Hippocampal formation (tissue), 2 donors: ENCODE measurements around the gene HEPN1.

Experiments used
- DNase-seq, 2 donors: peaks; one replicate each; lab custom pipeline; 2025; lab: John Stamatoyannopoulos, UW

The HEPN1 gene

GRCh38 chr11:124884869-124885479 is 34.1 kb upstream of the HEPN1 start:
- DNase-seq, result no peak

GRCh38 chr11:124886476-124886875 is 32.6 kb upstream of the HEPN1 start:
- no peak for DNase-seq

- DNase-seq, result no peak
These were observed 31.9 kb upstream of the HEPN1 start for GRCh38 chr11:124886978-124887666.

DNA sequence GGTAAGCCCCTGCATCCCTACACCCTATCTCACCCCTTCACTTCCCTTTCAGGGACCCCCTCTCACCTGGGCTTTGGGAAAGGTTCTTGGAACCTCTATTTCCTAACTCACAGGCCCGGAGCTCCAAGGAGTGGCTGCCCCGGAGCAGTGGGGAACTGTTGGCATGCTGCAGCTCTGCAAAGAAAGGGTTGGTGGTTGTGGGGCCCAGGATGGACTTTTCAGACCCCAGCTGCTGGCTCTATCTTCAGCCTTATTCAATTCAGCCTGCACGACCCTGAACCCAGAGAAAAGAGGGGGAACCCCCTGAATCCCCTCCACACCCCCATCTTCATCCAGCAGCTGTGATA is 31.4 kb upstream of the HEPN1 start:
- no peak for DNase-seq

- no peak for DNase-seq
These were observed 29.6 kb upstream of the HEPN1 start for GRCh38 chr11:124889191-124890091.

DNA sequence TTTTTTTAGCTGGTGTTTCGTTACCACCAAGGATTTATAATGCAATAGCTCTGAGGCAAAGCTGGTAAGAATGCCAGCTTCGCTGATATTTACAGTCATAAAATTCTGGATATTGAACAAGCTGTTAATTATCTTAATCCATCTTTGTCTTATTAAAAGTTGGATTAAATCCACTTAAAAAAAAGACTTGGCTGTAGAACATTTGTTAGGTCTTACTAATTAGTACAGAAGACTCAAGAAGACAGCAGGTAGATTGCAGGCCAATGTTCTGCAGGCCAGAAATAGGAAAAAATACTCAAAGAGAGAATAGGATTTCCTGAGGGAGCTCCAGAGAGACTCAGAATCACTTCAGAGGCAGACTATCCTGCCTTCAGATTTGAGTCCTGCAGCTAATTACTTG is 28.9 kb upstream of the HEPN1 start:
- DNase-seq, result no peak

DNA sequence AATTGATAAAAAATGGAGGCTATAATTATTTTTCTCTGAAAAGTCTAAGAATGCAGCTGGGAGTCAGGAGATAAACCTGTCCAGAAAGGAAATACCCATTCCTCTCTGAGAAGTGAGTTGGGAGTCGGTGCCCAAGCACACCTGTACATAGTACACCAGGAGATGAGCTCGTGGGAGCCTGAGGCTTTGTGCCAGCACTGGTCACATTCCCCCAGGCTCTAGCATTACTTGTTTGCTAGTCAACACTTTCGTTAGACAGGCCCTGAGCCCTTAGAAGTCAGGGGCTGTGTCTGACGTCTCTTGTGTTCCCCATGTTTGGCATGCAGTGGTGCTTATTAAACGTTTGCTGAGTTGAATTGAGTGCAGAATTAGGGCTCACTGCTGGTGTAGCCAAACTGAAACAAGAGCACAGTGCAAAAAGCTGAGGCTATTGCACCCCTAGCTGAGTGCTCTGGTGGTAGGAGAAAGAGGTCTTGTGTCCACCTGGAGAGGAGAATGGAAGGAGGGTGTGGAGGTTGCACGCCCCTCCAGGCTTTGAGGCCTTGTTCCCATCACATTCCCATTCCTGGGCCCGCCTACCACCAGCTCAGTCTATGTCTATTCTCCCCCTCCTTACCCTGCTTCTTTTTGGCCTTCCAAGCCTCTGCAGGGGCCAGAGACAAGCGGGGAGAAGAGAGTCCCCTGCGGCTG is 28.2 kb upstream of the HEPN1 start:
- no peak for DNase-seq

GRCh38 chr11:124891373-124891861 is 27.6 kb upstream of the HEPN1 start:
- no peak for DNase-seq

- no peak for DNase-seq
These were observed 26.9 kb upstream of the HEPN1 start for GRCh38 chr11:124892146-124892545.

- DNase-seq, result no peak
These were observed 26.1 kb upstream of the HEPN1 start for GRCh38 chr11:124892750-124893454.

GRCh38 chr11:124893781-124894401 is 25.2 kb upstream of the HEPN1 start:
- DNase-seq, result no peak

GRCh38 chr11:124894606-124895430 is 24.2 kb upstream of the HEPN1 start:
- no peak for DNase-seq

DNA sequence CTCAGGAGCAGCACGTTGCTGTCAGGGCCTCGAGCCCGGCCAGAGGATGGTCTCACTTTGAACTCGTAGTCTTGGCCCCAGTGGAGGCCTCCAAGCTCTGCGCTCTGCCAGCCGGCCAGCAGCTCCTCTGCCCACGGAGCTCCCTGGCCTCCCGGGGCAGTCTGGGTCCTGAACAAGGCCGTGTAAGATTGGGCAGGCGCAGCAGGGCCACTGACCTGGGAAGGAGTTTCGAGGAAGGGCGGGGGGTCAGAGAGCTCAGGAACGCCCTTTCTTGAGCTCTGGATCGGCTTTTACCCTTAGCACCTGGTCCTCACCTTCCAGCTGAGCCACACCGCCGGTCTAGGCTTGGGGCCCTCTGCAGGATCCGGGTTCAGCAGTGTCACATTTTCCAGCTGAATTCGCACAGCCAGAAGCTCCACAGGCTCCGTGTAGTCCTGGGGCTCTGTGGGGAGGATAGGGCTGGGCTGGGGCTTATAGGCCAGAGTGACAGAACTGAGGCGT is 23.5 kb upstream of the HEPN1 start:
- DNase-seq, result no peak

DNA sequence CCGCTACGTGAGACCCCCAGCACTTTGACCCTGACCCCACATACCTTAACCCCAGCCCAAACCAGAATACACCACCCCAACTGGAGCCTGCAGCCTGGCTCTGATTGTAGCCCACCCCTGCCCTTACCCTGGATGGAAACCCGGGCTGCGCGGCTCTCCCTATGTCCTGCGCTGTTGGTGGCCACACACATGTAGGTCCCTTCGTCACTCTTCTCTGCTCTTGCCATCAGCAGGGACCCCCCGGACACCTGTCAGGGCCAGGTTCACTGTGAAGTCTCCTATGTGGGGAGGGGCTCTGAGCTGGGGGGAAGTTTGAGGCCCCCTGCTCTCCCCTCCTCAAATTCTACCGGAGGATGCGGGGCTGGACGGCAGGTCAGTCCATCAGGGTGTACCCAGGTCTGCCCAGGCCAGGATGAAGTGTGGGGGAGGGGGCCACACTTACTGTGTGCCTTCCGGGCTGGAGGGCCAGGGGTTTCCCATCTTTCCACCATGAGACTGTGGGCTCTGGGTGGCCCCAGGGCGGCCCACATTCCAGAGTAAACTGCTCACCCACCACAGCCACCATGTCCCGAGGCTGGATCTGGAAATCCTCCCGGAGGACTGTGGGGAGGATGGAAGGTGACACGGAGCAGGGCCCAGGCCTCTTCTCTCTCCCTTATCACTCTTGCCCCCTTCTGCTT is 22.8 kb upstream of the HEPN1 start:
- DNase-seq, result no peak

DNA sequence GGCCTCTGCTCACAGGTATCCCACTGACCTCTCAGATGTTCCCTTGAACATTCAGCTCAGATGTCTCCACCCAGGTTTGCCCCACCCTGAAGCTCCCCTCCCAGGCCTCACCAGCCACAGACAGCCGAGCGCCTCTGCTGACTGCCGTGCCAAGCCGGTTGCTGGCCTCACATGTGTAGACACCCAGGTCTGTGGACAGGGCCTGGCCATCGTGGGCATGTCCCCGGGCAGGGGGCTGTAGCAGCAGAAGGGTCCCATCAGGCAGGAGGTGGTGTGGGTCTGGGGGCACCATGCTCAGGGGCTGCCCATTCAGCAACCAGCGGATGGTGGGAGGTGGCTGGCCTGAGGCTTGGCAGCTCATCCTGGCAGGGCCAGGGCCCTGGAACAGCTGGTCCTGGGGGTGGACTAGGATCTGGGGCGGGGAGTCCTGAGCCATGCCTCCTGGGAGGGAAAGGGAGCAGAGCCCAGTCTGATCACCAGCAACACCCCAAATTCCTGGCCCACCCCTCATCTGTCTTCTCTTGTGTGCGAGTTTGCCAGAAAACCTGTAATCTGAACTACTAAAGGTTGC is 22.1 kb upstream of the HEPN1 start:
- no peak for DNase-seq

GRCh38 chr11:124897674-124898262 is 21.3 kb upstream of the HEPN1 start, which contains the start of gene ROBO4:
ROBO4 (minus strand) TSS chr11:124897865; CDS start chr11:124897795, 70 bp downstream.
- DNase-seq, result no peak

- DNase-seq, result no peak
These were observed 20.8 kb upstream of the HEPN1 start for GRCh38 chr11:124898263-124898680.

GRCh38 chr11:124898711-124899110 is 20.3 kb upstream of the HEPN1 start:
- DNase-seq, result peak; percentile 52 to 60
